Measurements from ENCODE around the gene PRDX1. TPM values are rescaled to one million over a fixed set of nuclear protein-coding genes. Genes with fewer than 3 reads are reported as not detected.

Gene PRDX1
- total RNA-seq: 150 TPM

DNA sequence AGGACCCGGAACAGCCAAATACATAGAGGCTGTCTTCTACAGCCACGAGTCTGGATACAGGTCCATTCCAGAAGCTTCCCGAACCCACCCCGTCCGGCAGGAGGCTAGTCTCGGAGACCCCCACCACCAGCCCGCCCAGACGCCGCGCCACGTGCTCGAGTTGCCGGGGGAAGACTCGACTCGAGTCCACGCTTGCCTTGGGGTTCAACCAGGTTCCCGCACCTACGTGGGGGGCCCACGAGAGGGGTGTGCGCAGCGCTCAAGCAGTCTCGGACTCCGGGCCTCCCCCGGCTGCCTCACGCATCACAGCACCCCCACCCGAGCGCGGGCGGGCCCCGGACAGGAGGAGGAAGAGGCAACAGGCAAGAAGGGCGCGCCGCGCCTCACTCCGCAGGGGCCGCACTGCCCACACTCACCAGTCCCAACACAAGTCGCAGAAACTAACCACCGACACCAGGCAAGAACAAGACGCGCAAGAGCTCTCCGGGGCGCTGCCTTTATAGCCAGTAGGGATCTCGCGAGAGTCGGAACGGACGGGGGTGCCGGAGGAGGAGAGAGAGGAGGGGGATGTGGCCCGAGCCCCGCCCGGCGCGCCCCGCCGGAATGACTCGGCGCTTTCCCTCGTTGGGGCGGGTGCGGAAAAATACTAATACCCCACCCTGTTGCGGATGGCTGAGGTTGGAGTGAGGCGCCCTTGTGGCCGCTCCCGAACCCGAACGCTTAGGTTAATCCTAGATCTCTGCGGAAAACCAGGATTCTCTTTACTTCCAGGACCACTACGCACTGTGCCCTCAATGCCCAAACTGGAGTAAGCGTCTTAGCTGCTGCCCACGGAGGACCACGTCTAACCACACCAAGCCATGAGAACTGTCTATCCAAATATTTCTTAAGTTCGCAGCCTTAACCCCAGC, at the start of gene PRDX1:
Gene PRDX1, minus strand, starts transcription at position 472 of the 911 bp plus-strand sequence. CDS start 2,841 bp downstream, outside the sequence.
- DNase-seq: peak; percentile 98

- no peak for DNase-seq
Observed at GRCh38 chr1:45570631-45571030, 48.9 kb upstream of the PRDX1 start.

DNA sequence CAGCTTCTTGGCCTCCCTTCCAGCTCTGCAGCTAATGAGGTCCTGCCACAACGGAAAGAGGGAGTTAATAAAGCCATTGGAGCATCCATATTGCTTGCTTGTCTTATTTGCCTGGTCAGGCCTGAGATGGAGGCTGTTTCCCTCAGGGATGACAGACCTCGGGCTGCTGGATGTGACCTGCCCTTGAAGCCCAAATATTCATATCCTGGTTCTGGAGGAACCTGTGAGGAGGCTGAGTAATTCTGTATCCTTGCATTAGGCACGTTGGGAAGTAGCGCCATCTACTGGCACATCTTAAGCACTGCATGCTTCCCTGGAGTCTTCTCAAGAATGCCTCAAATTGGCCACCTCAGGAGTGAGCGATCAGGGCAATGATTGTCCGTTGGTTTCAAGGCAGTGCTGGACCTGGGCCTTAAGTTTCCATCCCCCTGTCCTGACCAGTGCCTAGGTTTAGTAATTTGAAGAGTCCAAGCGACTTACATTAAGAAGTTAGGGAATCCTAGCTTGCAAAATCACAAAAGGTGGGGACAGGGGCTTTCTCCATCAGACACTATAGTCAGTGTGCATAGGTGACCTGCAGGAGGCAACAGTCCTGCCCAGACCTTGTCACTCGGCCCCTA, 48.4 kb upstream of the PRDX1 start:
- peak; percentile 82 for DNase-seq

DNA sequence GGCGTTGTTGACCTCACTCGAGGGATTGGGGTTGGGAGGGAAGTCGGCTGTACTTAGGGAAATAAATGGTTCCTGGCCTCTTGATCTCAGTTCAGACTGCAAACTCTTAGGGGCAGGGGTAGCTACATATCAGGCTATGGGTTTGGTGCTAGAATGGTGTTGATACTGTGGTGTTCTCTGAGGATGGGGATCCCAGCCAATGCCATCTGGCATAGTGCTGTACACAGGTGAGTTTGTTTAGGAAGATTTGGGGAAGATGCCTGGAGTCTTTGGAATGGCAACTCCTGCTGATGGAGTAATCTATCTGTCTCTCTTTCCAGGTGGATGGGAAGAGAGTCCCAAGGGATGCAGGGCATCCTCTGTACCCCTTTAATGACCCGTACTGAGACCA, 47.9 kb upstream of the PRDX1 start:
- DNase-seq: no peak

DNA sequence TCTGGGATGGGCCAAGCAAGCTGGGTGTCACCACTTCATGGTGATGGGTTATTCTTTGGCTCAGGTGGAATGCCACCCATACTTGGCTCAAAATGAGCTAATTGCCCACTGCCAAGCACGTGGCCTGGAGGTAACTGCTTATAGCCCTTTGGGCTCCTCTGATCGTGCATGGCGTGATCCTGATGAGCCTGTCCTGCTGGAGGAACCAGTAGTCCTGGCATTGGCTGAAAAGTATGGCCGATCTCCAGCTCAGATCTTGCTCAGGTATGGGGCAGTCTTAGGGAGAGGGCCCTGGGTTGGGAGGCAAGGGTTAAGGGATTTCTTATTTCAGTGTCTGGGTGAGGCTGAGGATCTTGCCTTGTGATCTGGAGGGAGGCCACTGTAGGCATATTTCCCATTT, 46.7 kb upstream of the PRDX1 start:
- no peak for DNase-seq

- no peak for DNase-seq
Observed at GRCh38 chr1:45567911-45568310, 46.2 kb upstream of the PRDX1 start.

- no peak for DNase-seq
Observed at GRCh38 chr1:45566722-45567121, 45.0 kb upstream of the PRDX1 start.

- no peak for DNase-seq
Observed at GRCh38 chr1:45563843-45564242, 42.2 kb upstream of the PRDX1 start.

GRCh38 chr1:45557422-45557944, 35.8 kb upstream of the PRDX1 start:
- no peak for DNase-seq

DNA sequence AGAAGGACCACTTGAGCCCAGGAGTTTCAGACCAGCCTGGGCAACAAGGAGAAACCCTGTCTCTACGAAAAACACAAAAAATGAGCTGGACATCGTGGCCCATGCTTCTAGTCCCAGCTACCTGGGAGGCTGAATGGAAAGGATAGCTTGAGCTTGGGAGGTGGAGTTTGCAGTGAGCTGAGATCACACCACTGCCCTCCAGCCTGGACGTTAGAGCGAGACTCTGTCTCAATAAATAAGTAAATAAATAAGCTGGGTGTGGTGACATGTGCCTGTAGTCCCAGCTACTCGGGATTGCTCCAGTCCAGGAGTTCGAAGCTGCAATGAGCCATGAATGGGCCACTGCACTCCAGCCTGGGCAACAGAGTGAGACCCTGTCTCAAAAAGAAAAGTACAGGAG, 32.5 kb upstream of the PRDX1 start:
- DNase-seq: no peak

DNA sequence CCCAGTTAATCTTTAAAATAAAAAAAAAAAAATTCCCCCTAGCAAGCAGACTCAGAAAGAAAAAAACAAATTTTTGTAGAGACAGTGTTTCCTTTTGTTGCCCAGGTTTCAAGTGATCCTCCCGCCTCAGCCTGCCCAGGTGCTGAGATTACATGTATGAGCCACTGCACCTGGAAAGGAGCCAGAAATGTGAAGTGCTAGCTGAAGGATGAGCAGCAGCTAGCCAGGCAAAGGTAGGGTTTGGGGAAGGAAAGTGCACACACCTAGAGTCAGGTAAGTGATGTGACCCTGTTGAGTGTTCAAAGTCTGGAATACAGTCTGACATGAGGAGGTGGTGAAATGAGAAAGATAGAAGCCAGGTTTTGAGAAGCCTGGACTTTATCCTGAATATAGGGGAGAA, 30.6 kb upstream of the PRDX1 start:
- DNase-seq: peak; percentile 64

- DNase-seq: no peak
Observed at GRCh38 chr1:45551684-45552083, 30.0 kb upstream of the PRDX1 start.

DNA sequence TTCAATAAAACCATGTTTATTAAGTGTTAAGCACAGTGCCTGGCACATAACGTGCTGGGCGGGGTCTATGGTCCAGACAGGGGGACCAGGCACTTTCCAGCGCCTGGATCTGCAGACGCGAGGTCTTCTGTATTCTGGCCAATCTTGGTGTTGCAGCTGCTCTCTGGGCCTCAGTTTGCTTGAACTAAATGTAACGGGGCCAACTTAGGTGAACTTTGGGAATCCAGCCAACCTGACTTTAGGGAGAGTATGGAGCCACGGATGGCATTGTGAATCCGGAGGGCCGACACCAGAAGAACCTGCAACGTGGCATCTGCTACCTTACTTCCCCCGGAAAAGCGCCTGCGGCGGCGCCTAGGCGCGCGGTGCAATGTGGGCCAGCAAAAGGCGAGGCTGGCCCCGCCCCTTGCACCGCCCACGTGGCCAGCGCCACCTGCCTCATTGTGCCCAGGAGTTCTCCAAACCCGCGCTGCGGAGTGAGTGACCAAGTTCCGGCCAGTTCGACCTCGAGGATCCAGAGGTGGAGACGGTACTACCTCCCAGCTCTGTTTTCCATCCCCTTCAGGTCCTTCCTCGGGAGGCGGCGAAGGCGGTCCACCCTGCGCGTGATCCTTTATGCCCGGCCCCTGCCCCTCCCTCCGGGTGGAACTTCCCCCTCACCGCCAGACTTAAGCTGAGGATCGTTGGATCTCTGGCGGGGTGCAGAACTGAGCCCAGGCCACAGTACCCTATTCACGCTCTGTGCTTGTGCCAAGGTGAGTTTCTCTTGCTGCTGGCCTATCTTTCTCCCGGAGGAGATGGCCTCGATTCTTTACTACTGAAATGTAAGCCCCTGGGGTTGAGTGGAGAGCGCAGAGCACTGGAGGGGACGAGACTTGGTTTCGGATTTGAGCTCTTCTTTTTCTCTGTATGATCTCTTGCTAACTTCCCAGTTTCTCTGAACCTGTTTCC, 29.0 kb upstream of the PRDX1 start, which contains the start of gene AKR1A1:
Gene AKR1A1, plus strand, starts transcription at position 426 of the 951 bp plus-strand sequence. CDS start 10,969 bp downstream, outside the sequence.
- DNase-seq: peak; percentile 95

DNA sequence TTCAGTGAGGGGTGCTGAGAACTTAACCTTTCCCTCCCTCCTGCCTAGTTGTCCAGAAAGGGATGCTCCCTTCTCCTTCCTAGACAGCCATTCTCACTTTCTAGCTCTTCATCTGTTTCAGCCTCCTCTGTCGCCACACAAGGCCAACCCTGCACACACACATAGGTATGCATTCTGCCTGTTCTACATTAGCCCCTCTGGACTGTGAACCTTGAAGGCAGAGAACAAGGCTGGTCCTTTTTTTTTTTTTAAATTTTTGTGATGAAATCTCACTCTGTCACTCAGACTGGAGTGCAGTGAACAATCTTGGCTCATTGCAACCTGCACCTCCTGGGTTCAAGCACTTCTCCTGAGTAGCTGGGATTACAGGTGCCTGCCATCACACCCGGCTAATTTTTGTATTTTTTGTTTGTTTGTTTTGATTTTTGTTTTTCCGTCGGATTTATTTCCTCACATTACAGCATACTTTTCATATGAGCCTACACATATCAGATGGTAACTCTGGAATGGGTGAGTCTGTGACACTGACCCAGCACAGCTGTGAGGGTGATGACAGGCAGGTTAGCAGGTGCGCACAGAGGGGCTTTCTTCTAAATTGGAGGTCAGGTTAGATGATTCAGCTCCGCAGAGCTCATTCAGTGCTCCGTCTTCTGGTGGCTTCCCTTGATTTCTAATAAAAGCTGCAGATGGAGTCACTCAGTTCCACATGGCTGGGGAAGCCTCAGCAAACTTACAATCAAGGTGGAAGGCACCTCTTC, 24.0 kb upstream of the PRDX1 start:
- DNase-seq: peak; percentile 31

DNA sequence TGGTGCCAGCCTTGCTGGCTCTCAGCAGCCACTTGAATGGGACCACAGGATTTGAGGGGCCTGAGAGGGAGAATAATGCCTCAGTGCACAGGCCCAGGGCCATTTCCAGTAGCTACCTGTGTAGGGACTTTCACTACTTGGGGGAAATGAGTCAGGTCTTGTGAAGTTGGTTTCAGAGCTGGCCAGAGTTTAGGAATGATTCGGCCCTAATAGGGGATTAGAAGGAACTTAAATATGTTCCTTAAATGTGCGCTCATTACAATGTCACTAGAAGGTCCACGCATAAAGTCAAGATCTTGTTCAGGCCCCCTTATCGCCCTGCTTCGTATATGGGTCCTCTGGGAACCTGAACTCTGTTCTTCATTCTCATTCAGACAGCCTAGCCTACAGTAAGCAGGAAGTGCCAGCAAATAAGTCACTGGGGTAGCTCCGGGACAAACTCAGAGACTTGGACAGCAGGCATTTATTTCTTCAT, 23.4 kb upstream of the PRDX1 start:
- no peak for DNase-seq

DNA sequence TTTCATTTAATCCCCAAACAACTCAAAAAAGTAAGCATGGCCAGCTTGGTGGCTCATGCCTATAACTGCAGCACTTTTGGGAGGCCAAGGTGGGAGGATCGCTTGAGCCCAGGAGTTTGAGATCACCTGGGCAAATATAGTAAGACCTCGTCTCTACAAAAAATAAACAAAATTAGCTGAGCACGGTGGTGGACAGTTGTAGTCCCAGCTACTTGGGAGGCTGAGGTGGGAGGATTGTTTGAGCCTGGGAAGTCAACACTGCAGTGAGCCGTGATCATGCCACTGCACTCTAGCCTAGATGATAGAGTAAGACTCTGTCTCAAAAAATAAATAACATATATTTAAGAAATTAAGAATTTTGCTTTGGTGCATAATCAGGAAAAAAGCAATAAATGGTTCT, 22.8 kb upstream of the PRDX1 start:
- DNase-seq: no peak

DNA sequence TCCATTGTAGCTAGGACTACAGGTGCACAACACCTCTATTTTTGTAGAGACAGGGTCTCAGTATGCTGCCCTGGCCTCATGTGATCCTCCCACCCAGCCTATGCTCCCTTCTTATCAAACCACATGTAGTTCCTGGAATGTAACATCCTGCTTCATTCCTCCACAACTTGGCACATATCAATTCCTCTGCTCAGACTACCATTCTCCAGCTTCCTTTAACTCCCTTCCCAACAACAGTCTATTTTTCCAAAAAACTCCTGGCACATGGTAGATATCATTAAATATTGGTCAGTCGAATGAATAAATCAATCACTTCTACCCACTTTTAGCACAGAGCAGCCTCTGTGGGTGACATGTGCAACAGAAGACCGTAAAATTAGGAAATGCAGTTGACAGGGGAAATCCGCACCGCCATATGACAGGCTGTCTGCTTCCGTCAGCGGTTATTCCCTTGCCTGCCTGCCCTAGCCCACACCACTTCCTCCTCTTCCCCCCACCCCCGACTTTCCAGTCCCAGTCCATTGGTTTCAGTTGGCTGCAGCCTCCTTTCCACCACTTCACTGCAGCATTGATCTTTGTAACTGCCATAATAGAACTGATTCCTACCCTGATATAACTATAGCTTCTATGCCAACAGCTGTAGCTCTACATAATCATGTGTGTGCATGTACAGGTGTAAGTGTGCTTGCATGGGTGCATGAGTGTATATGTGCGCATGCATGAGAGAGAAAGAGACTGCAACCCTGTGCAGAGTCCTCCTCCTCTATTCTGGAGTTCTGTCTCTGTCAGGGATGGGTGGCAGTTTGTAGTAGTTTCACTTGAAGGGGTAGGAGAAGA, 22.1 kb upstream of the PRDX1 start:
- DNase-seq: peak; percentile 30

DNA sequence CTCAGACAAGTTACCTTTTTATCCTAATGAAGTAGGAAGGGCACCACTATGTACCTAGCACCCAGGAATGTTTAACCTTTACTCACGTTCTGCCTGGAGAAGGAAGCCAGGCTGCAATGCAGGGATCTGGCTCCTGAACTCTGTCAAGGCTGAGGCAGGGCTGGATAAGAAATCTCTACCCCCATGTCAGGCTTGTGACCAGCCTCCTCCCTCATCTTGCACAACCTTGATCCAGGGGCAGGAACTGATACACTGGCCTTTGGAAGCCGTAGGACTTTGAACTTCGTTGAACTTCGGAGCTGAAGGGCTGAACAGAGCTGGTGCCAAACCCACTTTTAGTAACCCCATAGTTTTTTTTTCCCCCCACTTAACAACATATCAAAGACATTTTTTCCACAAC, 20.9 kb upstream of the PRDX1 start:
- no peak for DNase-seq

DNA sequence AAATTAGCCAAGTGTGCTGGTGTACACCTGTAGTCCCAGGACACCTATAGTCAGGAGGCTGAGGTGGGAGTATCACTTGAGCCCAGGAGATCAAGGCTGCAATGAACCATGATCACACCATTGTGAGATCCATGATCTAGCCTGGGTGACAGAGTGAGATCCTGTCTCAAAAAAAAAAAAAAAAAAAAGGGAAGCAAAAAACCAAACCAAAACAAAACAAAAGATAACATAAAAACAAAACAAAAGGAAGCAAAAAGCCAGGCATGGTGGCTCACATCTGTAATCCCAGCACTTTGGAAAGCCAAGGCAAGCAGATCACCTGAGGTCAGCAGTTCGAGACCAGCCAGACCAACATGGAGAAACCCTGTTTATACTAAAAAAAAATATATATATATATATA, 19.5 kb upstream of the PRDX1 start:
- DNase-seq: no peak

- no peak for DNase-seq
Observed at GRCh38 chr1:45536886-45537285, 15.2 kb upstream of the PRDX1 start.

Measured in tongue (tissue), 2 donors.